MCF 10A (cell line): ENCODE data around the gene LDB2. TPM values are rescaled to one million over a fixed set of nuclear protein-coding genes. Genes with fewer than 3 reads are reported as not detected.

Source experiments
- BruUV-seq: library from RNA; stranded (reverse); fragments of 400-500 nt; replicated peaks from 2 replicates; lab custom pipeline; 2021; lab: Mats Ljungman, UMichigan
- CTCF ChIA-PET: fragments of 300-600 bp; sonication (Branson Sonifier 250); formaldehyde crosslinking; extraction: SDS; loops from one replicate; lab custom pipeline; 2021; ENCODE audit warnings: antibody characterized with exemption, inconsistent platforms; lab: Yijun Ruan, JAX
- POLR2A ChIA-PET: fragments of 300-600, 350-650 bp; sonication (Branson Sonifier 250); formaldehyde crosslinking; extraction: SDS; loops from one replicate; lab custom pipeline; 2020; ENCODE audit warnings: antibody characterized with exemption, inconsistent platforms; lab: Yijun Ruan, JAX
- DNase-seq: peaks from one replicate; pipeline ENCODE4 v3.0.0-alpha.2; 2018; ENCODE audit not compliant: unreplicated experiment
- H3K27ac Mint-ChIP-seq: one replicate; pipeline ENCODE4 v1.8.0; 2022; ENCODE audit warnings: mild to moderate bottlenecking, low read depth, mixed read lengths; ENCODE audit not compliant: unreplicated experiment
- H3K27me3 Mint-ChIP-seq: one replicate; pipeline ENCODE4 v1.8.0; 2022; ENCODE audit warnings: mixed read lengths; ENCODE audit not compliant: insufficient read depth, unreplicated experiment
- H3K36me3 Mint-ChIP-seq: one replicate; pipeline ENCODE4 v1.8.0; 2022; ENCODE audit warnings: mild to moderate bottlenecking, moderate library complexity, mixed read lengths; ENCODE audit not compliant: insufficient read depth, unreplicated experiment
- H3K4me1 Mint-ChIP-seq: one replicate; pipeline ENCODE4 v1.8.0; 2022; ENCODE audit warnings: mixed read lengths; ENCODE audit not compliant: insufficient read depth, unreplicated experiment
- H3K4me3 Mint-ChIP-seq: one replicate; pipeline ENCODE4 v1.8.0; 2022; ENCODE audit warnings: mild to moderate bottlenecking, moderate library complexity, mixed read lengths; ENCODE audit not compliant: unreplicated experiment
- H3K9me3 Mint-ChIP-seq: one replicate; pipeline ENCODE4 v1.8.0; 2022; ENCODE audit warnings: mixed read lengths; ENCODE audit not compliant: unreplicated experiment
- CTCF ChIP-seq: fragments of 200-600 bp; IDR thresholded peaks from one replicate; pipeline ENCODE4 v1.8.0; 2022; ENCODE audit warnings: antibody characterized with exemption, mild to moderate bottlenecking; ENCODE audit not compliant: unreplicated experiment
- intact Hi-C: fragments of 100-400 bp; cut with micrococcal nuclease; formaldehyde crosslinking; loops from 2 replicates; pipeline ENCODE4 v1.14.1; 2022
- total RNA-seq: library from RNA; stranded (reverse); gene quantifications from 2 replicates; pipeline ENCODE4 v1.2.3, GENCODE V29; 2022

The LDB2 gene
- total RNA-seq, 1 experiment from 2014 or later: not detected

- POLR2A ChIA-PET: interaction anchor here (0.8 kb wide), 1 partner anchor 25 kb away, joined by 3 read pairs; no protein-coding TSS in a partner anchor
- CTCF ChIA-PET: interaction anchor here (1.1 to 1.2 kb wide), 2 partner anchors 15 to 19 kb away, joined by 3 read pairs; no protein-coding TSS in a partner anchor
- H3K36me3 Mint-ChIP-seq: no peaks in the 10 kb centered on the region
- H3K27ac Mint-ChIP-seq: no peak overlapping the region
- no peaks in the 10 kb centered on the region for H3K4me1 Mint-ChIP-seq
- H3K9me3 Mint-ChIP-seq: no peaks in the 10 kb centered on the region
- no TSS peak for BruUV-seq
- no peak overlapping the region for H3K4me3 Mint-ChIP-seq
- DNase-seq: no peak
- intact Hi-C loops: no loop called here
- TF ChIP-seq CTCF: no peak
- H3K27me3 Mint-ChIP-seq: peaks cover 95% of the 10 kb centered on the region
Observed at GRCh38 chr4:16809064-16809463, 89.4 kb downstream of the LDB2 start.

- H3K36me3 Mint-ChIP-seq: peaks cover under 1% of the 10 kb centered on the region
- CTCF ChIA-PET: interaction anchor here (0.7 to 1.0 kb wide), 3 partner anchors 10 to 133 kb away, joined by 3 to 4 read pairs (median 4); no protein-coding TSS in a partner anchor
- TF ChIP-seq CTCF: no peak
Observed at GRCh38 chr4:16807355-16807754, 91.1 kb downstream of the LDB2 start.

GRCh38 chr4:16804581-16804980, 93.9 kb downstream of the LDB2 start:
- no peak for DNase-seq
- intact Hi-C loops: no loop called here
- Mint-ChIP-seq H3K9me3 (no peaks in the 10 kb centered on the region), H3K36me3 (peaks cover 6% of the 10 kb centered on the region), H3K27me3 (peaks cover 72% of the 10 kb centered on the region), H3K27ac (no peak overlapping the region), H3K4me3 (no peak overlapping the region), H3K4me1 (no peaks in the 10 kb centered on the region)
- POLR2A ChIA-PET: no interaction called here
- no peak for TF ChIP-seq CTCF
- BruUV-seq: no TSS peak
- CTCF ChIA-PET: no interaction called here

More at GRCh38 chr4:16807355-16807754, 91.1 kb downstream of the LDB2 start:
- Mint-ChIP-seq H3K9me3 (no peaks in the 10 kb centered on the region), H3K4me3 (no peak overlapping the region), H3K27ac (no peak overlapping the region), H3K4me1 (no peaks in the 10 kb centered on the region), H3K27me3 (peaks cover 81% of the 10 kb centered on the region)
- POLR2A ChIA-PET: no interaction called here
- intact Hi-C loops: no loop called here
- DNase-seq: no peak
- BruUV-seq: no TSS peak

GRCh38 chr4:16802044-16802443, 96.4 kb downstream of the LDB2 start:
- CTCF ChIA-PET: no interaction called here
- Mint-ChIP-seq H3K9me3 (no peaks in the 10 kb centered on the region), H3K36me3 (peaks cover 6% of the 10 kb centered on the region), H3K4me3 (no peak overlapping the region), H3K4me1 (no peaks in the 10 kb centered on the region), H3K27me3 (peaks cover 46% of the 10 kb centered on the region), H3K27ac (no peak overlapping the region)
- POLR2A ChIA-PET: no interaction called here
- no TSS peak for BruUV-seq
- no peak for DNase-seq
- TF ChIP-seq CTCF: no peak
- intact Hi-C loops: no loop called here
